Tibial artery (tissue), 4 donors: ENCODE data around the gene GMNC.

Source experiments
- DNase-seq, 2 donors: peaks; one replicate each; pipeline ENCODE4 v3.0.0-alpha.2; 2019
- H3K27ac ChIP-seq, 2 donors: fragments of 200-600 bp; sonication (generic) in 1 of 2; 1 replicate in 1 of 2; 2 replicates in 1 of 2; pipeline ENCODE4 v1.5.1; 2018 to 2019; ENCODE audit warnings: mild to moderate bottlenecking in 1 of 2
- H3K27me3 ChIP-seq, 2 donors: fragments of 200-600 bp; sonication (generic) in 1 of 2; one replicate each; pipeline versions ENCODE4 v1.5.1 to v1.6.0; 2016 to 2019
- H3K36me3 ChIP-seq, 3 donors: fragments of 200-600 bp; sonication (generic) in 2 of 3; one replicate each; pipeline ENCODE4 v1.5.1; 2016 to 2019; ENCODE audit warnings: mild to moderate bottlenecking in 2 of 3
- H3K4me1 ChIP-seq, 4 donors: fragments of 200-600 bp; sonication (generic) in 2 of 4; 1 replicate in 3 of 4; 2 replicates in 1 of 4; pipeline ENCODE4 v1.5.1; 2016 to 2019
- H3K4me3 ChIP-seq, 2 donors: fragments of 200-600 bp; sonication (generic) in 1 of 2; 1 replicate in 1 of 2; 2 replicates in 1 of 2; pipeline ENCODE4 v1.5.1; 2018 to 2019; ENCODE audit warnings: mild to moderate bottlenecking in 2 of 2
- H3K9me3 ChIP-seq, 3 donors: fragments of 200-600 bp; sonication (generic) in 1 of 3; one replicate each; pipeline ENCODE4 v1.5.1; 2016 to 2019
- intact Hi-C: fragments of 100-400 bp; cut with DNase I; formaldehyde crosslinking; loops from one replicate; pipeline ENCODE4 v1.15.0; 2023; ENCODE audit warnings: low total_unique reads
- TF ChIP-seq, protein P1 (sequence below), 2 experiments: fragments of 200-600 bp in 1 of 2; fragments of 450-650 bp in 1 of 2; IDR thresholded peaks; one replicate each; pipeline ENCODE4 v1.5.1; 2017 to 2019; ENCODE audit warnings: antibody characterized with exemption in 2 of 2, mild to moderate bottlenecking in 1 of 2, moderate library complexity in 1 of 2

GMNC gene, protein sequence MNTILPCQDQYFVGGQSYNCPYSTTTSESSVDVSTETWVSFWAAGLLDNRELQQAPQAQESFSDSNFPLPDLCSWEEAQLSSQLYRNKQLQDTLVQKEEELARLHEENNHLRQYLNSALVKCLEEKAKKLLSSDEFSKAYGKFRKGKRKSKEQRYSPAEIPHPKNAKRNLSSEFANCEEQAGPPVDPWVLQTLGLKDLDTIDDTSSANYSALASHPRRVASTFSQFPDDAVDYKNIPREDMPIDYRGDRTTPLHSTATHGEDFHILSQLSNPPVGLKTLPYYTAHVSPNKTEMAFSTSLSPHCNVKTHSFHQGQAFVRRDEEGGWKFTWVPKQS

DNA sequence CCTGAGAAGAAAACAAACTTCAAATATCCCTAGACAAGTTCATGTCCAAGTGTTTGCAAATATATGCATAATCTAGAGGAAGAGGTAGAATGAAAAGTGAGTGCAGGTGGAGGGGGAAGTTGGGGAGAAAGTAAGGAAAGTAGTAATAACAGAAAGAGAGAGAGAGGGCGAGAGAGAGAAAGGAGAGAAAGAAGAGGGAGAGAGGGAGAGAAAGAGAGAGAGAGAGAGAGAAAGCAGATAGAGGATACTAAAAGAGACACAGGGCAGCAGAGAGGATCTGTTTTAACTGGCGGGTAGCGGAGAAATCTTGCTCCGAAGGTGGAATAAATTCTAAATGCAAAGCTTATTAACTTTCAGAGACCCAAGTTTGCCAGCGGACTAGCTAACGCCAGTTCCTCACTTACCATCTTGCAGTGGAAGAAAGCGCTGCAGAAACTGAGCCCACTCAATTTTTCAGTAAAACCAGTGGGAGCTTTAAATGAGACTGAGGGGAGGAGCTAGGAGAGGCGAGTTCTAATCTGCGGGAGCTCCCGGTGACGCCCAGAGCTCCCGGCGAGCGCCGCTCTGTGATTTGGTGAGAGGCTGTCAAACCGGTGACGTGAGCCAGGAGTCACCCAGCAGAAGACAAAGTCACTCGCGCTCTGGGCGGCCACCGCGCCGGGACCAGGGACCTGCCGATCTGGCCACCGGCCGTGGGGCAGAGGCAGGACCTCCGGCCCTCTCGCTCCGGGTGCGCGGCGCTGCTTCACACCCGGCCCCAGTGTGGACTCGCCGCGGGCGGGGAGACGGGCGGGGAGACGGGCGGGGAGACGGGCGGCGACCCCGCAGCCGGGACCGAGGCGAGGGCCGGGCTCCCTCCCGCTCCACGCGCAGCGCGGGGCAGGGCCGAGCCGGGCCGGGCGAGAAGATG lies at the start of gene GMNC:
Gene GMNC, minus strand, starts transcription at position 486 of the 910 bp plus-strand sequence. Its CDS starts 79 bp downstream, at position 407.
- Histone ChIP-seq H3K4me1 (peaks cover 0 to 6% (median 0%) of the 10 kb centered on the region in 4 donors), H3K27me3 (no peaks in the 10 kb centered on the region), H3K9me3 (no peaks in the 10 kb centered on the region), H3K4me3 (peak within 1 kb of the TSS; percentile 71 to 81), H3K36me3 (no peaks in the 10 kb centered on the region), H3K27ac (peak within 1 kb of the TSS; percentile 75 to 76)
- TF ChIP-seq, protein P1, sequence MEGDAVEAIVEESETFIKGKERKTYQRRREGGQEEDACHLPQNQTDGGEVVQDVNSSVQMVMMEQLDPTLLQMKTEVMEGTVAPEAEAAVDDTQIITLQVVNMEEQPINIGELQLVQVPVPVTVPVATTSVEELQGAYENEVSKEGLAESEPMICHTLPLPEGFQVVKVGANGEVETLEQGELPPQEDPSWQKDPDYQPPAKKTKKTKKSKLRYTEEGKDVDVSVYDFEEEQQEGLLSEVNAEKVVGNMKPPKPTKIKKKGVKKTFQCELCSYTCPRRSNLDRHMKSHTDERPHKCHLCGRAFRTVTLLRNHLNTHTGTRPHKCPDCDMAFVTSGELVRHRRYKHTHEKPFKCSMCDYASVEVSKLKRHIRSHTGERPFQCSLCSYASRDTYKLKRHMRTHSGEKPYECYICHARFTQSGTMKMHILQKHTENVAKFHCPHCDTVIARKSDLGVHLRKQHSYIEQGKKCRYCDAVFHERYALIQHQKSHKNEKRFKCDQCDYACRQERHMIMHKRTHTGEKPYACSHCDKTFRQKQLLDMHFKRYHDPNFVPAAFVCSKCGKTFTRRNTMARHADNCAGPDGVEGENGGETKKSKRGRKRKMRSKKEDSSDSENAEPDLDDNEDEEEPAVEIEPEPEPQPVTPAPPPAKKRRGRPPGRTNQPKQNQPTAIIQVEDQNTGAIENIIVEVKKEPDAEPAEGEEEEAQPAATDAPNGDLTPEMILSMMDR (IDR thresholded peaks at IDR 0.05) = no peak
- DNase-seq = peak; percentile 83 to 90
- intact Hi-C loops = no loop called here

DNA sequence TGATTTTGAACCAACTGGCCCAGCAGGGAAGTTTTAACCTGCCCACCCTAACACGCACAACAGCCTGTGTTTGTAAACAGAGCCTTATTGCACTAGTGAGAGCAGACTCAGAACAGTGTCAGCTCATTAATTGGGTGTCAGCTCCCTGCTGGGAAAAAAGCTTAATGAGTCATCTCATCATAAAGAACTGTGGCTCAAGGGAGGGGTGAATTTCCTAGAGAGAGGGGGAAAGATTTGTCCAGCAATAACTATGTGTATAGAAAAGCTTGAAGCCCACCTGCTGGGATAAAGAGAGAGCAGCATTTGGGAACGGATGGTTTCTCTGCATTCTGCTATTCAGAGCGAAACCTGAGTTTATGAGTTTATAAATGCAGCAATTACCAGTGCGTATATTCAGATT lies 48.9 kb upstream of the GMNC start:
- H3K27ac ChIP-seq = no peak overlapping the region
- intact Hi-C loops = no loop called here
- H3K4me1 ChIP-seq = no peaks in the 10 kb centered on the region
- TF ChIP-seq, protein P1 (IDR thresholded peaks at IDR 0.05) = no peak
- H3K27me3 ChIP-seq = no peaks in the 10 kb centered on the region
- no peak for DNase-seq
- no peaks in the 10 kb centered on the region for H3K36me3 ChIP-seq
- H3K4me3 ChIP-seq = no peak overlapping the region
- no peaks in the 10 kb centered on the region for H3K9me3 ChIP-seq

DNA sequence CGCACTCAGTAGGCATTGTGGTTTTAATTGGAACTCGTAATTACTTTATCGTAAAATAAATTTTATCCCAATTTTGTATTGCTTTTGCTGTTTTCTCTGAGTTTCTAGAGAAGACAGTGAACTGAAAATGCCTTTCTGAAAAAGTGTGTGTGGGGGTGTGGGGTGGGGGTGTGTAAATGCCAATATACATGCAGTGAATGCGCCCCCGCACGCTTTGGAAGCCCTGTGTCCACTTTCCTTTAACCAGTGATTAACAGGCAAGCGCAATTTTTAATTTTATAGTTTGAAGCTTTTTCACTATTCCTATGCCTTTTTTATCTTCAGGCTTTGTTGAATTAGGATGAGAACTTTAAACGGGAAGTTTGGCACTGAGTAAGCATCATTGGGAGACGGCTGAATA lies 47.4 kb upstream of the GMNC start:
- H3K27me3 ChIP-seq = no peaks in the 10 kb centered on the region

DNA sequence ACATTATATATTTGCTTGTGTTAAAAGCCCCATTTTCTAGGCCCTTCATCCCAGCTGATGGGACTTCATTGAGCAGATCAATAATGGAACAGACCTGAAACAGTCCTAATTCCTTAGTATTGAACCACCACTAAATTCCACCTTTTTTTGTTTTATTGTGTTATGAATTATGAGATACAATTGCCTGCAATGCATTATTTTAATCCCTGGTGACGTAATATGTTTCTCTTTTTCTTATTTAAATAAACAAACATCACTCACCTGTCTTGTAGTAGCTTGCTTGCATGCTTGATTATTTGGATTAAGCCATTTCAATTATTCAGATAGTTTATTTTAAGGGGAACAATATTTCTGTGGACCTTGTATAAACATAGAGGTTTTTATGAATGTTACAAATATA lies 40.7 kb upstream of the GMNC start:
- Histone ChIP-seq H3K36me3 (no peaks in the 10 kb centered on the region), H3K27ac (no peak overlapping the region), H3K4me3 (no peak overlapping the region), H3K27me3 (no peaks in the 10 kb centered on the region), H3K9me3 (peaks cover 0 to 6% (median 0%) of the 10 kb centered on the region in 3 donors), H3K4me1 (no peaks in the 10 kb centered on the region)
- intact Hi-C loops = no loop called here
- TF ChIP-seq, protein P1 (IDR thresholded peaks at IDR 0.05) = no peak
- DNase-seq = no peak

More for the DNA sequence above, 47.4 kb upstream of the GMNC start:
- Histone ChIP-seq H3K4me1 (no peaks in the 10 kb centered on the region), H3K36me3 (no peaks in the 10 kb centered on the region), H3K4me3 (no peak overlapping the region), H3K27ac (no peak overlapping the region), H3K9me3 (no peaks in the 10 kb centered on the region)
- intact Hi-C loops = no loop called here
- DNase-seq = no peak
- TF ChIP-seq, protein P1 (IDR thresholded peaks at IDR 0.05) = no peak

DNA sequence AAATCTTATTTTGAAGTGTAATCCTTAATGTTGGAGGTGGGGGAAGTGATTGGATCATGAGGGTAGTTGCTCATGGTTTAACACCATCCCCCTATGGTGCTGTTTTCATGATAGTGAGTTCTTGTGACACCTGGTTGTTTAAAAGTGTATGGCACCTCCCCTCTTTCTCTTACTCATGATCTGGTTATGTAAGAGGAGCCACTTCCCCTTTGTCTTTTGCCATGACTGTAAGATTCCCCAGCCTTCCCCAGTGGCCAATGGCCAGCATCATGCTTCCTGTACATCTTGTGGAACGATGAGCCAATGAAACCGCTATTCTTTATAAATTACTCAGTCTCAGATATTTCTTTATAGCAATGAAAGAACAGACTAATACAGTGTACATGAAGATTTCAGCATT lies 39.8 kb upstream of the GMNC start:
- intact Hi-C loops = no loop called here
- TF ChIP-seq, protein P1 (IDR thresholded peaks at IDR 0.05) = no peak
- Histone ChIP-seq H3K9me3 (peaks cover 0 to 6% (median 0%) of the 10 kb centered on the region in 3 donors), H3K4me3 (no peak overlapping the region), H3K4me1 (no peaks in the 10 kb centered on the region), H3K27ac (no peak overlapping the region), H3K27me3 (no peaks in the 10 kb centered on the region), H3K36me3 (no peaks in the 10 kb centered on the region)
- no peak for DNase-seq
